GM10847 (cell line): ENCODE data around the gene STRIP2.

Experiments
- POLR2A ChIP-seq: IDR thresholded peaks from 2 replicates; pipeline ENCODE4 v1.6.1; 2011; ENCODE audit not compliant: insufficient read length; ENCODE audit errors: extremely low read depth

STRIP2 gene

GRCh38 chr7:129465080-129465479 lies 30.8 kb downstream of the STRIP2 start:
- TF ChIP-seq POLR2A, result no peak

- TF ChIP-seq POLR2A, result no peak
Observed at GRCh38 chr7:129466796-129467195, 32.6 kb downstream of the STRIP2 start.

- no peak for TF ChIP-seq POLR2A
Observed at GRCh38 chr7:129468087-129468486, 33.9 kb downstream of the STRIP2 start.

GRCh38 chr7:129468547-129468946 lies 34.3 kb downstream of the STRIP2 start:
- no peak for TF ChIP-seq POLR2A

GRCh38 chr7:129469930-129470329 lies 35.7 kb downstream of the STRIP2 start:
- TF ChIP-seq POLR2A, result no peak

- no peak for TF ChIP-seq POLR2A
Observed at GRCh38 chr7:129470411-129470810, 36.2 kb downstream of the STRIP2 start.

- TF ChIP-seq POLR2A, result no peak
Observed at GRCh38 chr7:129471402-129471827, 37.2 kb downstream of the STRIP2 start.

GRCh38 chr7:129479831-129480230 lies 45.6 kb downstream of the STRIP2 start:
- no peak for TF ChIP-seq POLR2A

GRCh38 chr7:129480674-129481363 lies 46.6 kb downstream of the STRIP2 start:
- TF ChIP-seq POLR2A, result no peak

GRCh38 chr7:129482781-129483180 lies 48.5 kb downstream of the STRIP2 start:
- no peak for TF ChIP-seq POLR2A

- TF ChIP-seq POLR2A, result no peak
Observed at GRCh38 chr7:129489491-129489890, 55.3 kb downstream of the STRIP2 start.

- no peak for TF ChIP-seq POLR2A
Observed at GRCh38 chr7:129492391-129492790, 58.2 kb downstream of the STRIP2 start.

- no peak for TF ChIP-seq POLR2A
Observed at GRCh38 chr7:129493555-129493954, 59.3 kb downstream of the STRIP2 start.

GRCh38 chr7:129494041-129494440 lies 59.8 kb downstream of the STRIP2 start:
- no peak for TF ChIP-seq POLR2A

GRCh38 chr7:129495987-129496386 lies 61.8 kb downstream of the STRIP2 start:
- no peak for TF ChIP-seq POLR2A

GRCh38 chr7:129496653-129497052 lies 62.4 kb downstream of the STRIP2 start:
- TF ChIP-seq POLR2A, result no peak

- TF ChIP-seq POLR2A, result no peak
Observed at GRCh38 chr7:129497156-129497555, 62.9 kb downstream of the STRIP2 start.
